SU-DHL-6 (cell line): ENCODE data around the gene KLHL29.

Experiments used
- CTCF ChIP-seq: fragments of 200-600 bp; sonication (generic); IDR thresholded peaks from one replicate; pipeline ENCODE4 v1.5.1; 2017; ENCODE audit warnings: antibody characterized with exemption, mild to moderate bottlenecking, low read length, moderate library complexity; ENCODE audit not compliant: insufficient read depth, poor library complexity, severe bottlenecking
- EZH2phosphoT487 ChIP-seq: fragments of 200-600 bp; sonication (generic), shearing (Covaris generic); conservative IDR thresholded peaks from 2 replicates; pipeline ENCODE4 v1.6.1; 2018; ENCODE audit warnings: mild to moderate bottlenecking, antibody characterized with exemption, low read length, moderate library complexity, mixed read lengths

DNA sequence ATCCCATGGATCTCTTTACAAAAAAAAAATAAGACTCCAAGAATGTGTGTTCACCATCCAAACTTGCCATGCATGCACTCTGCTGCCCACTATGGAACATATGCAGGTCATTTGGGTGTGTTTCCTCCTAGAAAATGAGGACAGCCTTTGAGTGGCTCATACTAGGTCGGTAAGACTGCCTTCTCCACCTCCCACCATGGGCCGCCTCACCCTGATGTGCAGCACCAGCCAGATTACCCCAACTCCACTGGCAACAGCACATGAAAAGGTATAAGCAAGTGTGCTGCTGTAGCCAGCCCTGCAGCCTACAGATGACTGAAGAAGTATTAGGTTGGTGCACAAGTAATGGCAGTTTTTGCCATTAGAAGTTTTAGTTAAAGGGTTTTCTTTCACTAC is 327.8 kb downstream of the KLHL29 start:
- TF ChIP-seq CTCF (no peak), EZH2phosphoT487 (no peak)
